HG03520 (cell line): ENCODE data around the gene DFFB.
A peak's percentile ranks its signal among the peaks of the same experiment; 100 is the strongest.

Source experiments
- ATAC-seq: cut with Tn5 transposase; IDR thresholded peaks from one replicate; pipeline ENCODE4 v1.9.1; 2021; ENCODE audit warnings: mild to moderate bottlenecking, moderate library complexity; ENCODE audit not compliant: unreplicated experiment

DFFB gene

DNA sequence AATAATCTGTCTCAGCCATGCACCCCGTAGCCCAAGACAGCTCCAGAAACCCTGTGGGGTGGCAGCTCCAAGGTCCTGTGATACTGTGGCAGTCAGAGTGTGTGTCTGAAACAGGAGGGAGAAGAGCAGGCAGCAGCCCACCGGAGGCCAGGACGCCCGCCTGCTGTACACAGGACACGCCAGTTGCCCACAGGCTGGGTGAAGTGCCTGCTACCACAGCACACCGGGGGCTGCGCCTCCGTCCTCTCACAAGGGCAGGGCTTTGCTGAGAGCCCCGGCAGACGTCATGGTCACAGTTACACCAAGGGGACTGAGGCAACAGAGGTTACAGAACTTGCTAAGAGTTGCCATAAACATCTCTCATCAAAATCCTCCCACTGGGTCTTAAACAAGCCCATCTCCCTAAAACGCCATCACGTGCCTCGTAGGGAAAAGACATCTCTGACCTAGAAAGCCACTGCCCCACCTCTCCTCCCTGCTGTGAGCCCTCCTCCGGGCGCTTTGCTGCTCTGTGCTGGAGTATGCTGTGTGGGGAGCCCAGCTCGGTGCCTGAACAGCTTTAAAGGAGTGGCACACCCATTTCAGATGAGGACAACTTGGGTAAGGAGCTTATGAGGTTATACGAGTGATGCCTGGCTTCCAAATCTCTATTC lies 37.5 kb downstream of the DFFB start:
- no peak for ATAC-seq

DNA sequence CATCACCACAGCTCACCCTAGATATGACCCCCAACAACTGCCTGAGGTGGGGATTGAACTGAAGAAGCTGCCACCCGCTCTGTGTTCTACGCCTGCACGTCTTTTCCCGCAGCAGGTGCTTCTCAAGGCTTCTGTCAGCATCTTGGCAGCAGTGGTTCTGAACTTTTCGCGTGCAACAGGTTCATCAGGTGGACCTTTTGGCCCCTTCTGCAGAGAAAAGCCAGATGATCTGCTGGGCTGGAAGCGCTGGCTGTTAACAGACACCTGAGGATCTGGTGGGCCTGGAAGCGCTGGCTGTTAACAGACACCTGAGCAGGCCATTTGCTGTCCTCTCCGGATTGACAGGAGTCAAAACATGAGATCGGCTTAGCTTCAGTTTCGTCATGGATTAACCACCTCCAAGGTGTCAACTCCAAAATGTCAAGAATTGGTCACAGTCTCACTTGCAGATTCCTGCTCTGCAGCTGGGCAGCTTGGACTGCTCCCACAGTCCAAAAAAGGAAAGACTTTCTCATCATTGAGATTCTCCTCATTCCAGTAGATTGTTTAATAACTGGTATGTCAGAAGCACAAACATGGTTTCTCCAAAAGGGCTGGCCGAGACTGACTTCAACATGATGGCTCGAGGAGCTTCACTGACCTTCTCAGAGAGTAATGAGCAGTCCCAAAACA lies 38.1 kb downstream of the DFFB start:
- ATAC-seq = no peak

DNA sequence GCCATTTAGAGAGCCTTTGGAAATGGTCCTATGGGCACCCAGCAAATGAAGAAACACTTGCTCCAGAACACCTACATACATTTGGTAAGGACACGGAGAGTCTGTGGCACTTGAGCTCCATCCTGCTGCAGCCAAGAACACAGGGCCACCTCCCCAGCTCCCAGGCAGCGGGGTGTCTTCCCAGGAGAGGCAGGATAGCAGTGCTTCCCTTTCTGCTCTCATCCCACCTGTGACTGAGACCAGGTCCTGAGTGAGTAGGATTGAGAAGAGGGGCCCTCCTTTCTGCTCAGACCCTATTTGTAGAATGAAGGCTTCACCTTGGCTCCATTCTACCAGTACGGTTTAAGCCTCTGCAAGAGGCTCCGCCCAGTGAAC lies 38.7 kb downstream of the DFFB start:
- ATAC-seq = no peak

DNA sequence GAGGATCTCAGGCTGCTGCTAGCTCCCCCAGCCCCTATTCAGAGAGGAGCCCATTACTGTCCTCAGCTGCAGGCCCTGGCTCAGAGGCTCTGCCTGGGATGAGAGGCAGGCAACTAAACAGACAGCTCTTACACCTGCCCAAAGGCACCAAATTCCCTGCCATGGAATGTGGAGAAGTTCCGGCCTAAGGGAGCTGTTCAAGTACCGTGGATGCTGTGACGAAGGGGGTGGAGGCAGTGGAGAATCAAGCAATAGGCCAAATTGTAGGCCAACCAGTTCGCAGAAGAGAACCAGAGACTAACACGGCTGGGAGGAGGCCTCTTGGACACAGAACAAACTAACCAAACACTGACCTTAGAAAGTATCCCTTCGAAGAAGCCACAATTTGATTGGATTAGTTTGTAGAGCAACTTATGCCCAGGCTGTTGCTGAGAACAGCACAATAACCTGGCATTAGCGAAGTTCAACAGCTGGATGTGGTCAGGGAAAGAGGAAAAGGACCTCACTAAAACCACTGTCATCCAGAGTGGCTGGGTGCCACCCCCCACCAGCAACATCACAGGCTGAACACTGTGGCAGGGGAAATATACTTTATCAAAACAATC lies 39.2 kb downstream of the DFFB start:
- ATAC-seq = no peak

DNA sequence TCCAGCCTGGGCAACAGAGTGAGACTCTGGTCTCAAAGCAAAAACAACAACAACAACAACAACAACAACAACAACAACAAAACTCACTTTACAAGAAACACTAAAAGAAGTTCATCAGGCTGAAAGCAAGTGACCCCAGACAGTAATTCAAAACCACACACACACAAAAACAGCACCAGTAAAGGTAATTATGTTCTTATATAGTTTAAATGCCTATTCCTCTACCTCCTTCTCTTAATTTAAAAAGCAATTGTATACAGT lies 41.1 kb downstream of the DFFB start:
- ATAC-seq = no peak

DNA sequence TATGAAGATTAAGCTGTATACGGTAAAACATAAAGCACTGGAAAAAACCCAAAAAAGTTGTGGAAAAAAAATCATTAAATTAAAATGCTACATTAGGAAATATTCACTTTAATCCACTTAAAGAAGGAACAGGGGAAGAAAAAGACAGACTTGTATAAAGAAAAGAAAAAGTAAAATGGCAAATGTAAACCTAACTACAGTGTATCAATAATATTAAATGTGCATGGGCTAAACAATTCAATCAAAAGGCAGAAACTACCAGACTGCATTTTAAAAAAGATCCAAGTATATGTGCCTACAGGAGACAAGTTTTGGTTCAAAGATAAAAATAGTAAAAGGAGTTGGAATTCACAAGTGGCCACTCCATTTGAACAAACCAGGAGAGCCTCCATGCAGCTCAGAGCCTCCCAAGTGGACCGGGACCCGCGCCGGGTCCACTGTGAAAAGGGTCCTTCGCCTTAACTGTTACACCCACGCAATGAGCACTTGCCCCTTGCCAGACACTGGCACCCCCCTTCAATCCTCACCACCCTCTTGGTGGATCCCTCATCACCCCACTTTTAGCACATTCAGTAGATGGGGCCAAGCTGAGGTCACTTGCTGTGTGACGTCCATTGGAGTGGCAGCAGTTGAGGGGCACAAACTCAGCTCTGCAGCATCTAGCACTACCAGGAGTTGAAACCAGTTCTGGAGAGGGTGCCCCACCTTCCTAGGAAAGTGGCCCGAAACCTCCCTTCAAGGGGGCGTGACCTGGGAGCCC lies 41.9 kb downstream of the DFFB start:
- ATAC-seq = no peak

DNA sequence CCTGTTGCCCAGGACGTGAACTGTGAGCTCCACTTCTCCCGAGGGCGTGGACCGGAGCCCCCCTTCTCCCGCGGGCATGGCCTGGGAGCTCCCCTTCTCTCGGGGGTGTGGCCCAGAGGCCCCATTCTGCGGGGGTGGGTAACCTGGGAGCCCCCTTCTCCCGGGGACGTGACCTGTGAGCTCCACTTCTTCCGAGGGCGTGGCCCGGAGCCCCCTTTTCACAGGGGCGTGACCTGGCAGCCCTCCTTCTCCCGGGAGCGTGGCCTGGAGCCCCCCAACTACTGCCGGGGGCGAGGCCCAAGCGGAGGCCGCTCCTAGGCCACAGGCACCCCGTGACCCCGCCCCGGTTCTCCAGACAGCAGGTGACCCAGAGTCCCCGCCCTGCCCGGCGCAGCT lies 42.5 kb downstream of the DFFB start:
- ATAC-seq = peak; percentile 2

DNA sequence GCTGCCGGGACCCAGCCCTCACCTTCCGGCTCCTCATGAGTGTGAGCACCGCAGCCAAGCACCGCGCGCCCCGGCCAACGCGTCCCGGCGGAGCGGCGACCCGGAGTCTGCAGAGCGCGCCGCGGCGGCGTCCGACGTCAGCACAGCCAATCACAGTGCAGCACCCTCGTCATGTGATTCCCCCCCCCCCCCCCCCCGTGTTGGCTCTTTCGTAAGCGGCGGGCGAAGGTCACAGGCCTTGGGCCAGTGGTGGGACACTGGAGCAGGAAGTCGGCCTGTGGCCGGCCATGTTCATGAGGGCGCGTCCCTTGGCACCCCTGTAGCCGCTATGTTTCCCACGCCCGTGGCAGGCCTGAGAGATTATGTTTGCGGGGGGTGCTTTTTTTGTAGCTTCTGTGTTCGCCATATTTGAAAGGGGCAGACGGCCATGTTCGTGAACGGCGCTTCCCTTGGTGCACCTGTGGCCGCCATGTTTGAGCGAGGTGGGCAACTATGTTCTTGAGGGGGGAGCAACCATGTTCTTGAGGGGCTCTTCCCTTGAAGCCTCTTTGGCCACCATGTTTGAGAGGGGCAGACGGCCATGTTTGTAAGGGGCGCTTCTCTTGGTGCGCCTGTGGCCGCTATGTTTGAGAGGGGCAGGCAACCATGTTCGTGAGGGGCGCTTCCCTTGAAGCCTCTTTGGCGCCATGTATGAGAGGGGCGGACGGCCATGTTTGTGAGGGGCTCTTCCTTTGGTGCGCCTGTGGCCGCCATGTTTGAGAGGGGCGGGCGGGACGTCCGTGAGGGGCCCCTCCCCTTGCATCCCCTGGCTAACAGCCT lies 43.1 kb downstream of the DFFB start, which contains the start of gene C1orf174:
Gene C1orf174, minus strand, starts transcription at position 123 of the 819 bp plus-strand sequence. Its CDS starts 86 bp downstream, at position 37.
- peak; percentile 59 for ATAC-seq

DNA sequence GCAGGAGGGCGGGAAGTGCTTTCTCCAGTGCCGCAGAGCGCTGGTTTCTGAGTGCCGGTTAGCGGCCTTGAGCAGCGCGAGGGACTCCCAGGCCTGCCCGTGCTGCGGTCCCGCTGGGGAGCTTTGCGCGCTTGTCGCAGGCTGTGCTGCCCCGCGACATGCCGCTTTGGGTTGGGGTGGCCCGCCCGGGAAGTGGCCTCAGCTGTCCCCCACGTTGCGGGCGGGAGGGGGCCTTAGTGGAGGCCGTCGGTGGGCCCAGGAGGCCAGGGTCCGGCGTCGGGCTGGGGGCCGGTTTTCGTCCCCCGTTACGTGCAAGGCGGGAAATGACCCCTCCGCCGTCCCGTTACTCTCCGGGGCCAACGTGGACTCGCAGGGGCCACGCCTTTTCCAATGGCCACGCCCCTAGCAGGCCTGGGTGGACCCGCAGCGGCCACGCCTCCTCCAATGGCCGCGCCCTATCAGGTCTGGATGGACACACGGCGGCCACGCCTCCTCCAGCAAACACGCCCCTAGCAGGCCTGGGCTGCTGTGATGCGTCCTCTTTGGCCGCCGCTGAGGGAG lies 43.8 kb downstream of the DFFB start:
- ATAC-seq = peak; percentile 48

DNA sequence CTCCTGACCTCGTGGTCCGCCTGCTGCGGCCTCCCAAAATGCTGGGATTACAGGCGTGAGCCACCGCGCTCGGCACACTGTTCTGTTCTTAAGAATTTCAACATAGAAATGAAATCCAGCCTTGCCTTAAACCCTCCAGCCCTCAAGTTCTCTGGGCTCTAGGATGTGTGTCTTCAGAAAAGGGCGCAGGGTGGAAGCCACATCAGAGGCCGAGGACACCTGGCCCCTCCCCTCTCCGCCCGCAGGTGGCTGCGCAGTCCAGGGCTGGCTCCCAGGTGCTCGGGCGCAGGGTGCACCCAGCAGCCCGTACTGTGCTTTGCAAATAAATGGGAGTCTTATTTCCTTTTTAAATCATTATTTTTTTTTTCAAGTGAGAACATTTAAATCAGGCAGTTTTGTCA lies 44.8 kb downstream of the DFFB start:
- ATAC-seq = no peak

DNA sequence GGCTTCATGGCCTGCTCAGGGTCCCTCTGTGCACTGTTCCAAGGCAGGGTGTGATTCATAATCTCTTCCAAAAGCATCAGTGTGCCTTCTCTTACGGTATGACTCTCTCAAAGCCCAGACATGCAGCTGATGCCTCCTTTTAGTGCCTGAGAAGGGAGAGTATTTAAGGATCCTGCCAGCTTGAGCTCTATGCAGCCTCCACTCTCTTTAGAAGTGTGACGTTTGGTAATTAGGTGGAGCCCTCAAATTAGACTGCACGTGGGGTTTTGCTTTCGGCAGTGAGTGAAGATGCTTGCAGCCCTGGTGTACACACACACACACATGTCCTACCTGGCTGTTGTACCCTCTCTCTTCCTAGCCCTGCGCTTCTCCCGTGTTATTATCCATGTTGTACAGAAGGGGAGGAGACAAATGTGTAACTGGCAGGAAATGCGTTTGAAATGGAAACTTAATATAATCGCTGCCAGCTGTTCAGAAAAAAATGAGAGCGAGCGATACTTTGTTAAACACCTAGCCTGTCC lies 45.4 kb downstream of the DFFB start:
- no peak for ATAC-seq

DNA sequence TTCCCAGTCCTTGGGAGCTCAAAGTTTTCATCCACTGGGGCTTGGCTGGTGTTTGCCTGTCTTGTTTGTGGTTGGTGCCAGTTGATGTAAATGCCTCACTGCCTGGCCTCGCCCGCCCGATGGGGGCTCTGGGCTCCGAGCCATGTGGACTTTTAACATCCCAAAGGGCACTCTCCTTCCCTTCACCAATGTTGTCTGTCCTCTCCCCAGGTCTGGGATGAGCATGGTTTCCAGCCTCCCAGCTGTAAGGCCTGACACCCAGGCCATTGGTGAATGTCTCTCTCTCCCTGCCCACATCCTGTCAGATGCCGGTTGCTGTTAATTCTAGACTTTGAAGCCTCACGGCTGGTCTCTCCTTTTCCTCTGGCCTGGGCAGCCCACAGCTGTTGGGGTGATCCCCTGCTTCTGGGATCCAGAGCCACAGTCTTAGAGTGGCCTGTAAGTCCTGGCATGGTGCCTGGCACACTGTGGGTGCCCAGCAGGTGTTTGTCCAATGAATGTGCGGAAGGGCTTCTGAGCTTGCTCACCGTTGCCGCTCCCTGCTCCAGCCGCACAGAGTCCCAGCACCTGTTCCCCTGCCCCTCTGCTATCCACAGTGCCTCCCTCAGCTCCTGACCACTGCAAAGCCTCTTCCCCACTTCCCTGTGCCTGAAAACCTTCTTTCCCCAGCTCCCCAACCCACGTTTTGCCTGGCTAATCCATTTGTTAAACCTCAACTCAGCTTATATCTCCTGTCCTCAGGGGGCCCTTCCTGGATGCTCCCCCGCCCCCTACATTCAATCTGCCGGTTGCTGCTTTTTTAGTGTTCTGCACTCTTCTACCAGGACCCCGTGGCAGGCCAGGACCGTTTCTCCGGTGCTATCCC lies 46.1 kb downstream of the DFFB start:
- no peak for ATAC-seq

DNA sequence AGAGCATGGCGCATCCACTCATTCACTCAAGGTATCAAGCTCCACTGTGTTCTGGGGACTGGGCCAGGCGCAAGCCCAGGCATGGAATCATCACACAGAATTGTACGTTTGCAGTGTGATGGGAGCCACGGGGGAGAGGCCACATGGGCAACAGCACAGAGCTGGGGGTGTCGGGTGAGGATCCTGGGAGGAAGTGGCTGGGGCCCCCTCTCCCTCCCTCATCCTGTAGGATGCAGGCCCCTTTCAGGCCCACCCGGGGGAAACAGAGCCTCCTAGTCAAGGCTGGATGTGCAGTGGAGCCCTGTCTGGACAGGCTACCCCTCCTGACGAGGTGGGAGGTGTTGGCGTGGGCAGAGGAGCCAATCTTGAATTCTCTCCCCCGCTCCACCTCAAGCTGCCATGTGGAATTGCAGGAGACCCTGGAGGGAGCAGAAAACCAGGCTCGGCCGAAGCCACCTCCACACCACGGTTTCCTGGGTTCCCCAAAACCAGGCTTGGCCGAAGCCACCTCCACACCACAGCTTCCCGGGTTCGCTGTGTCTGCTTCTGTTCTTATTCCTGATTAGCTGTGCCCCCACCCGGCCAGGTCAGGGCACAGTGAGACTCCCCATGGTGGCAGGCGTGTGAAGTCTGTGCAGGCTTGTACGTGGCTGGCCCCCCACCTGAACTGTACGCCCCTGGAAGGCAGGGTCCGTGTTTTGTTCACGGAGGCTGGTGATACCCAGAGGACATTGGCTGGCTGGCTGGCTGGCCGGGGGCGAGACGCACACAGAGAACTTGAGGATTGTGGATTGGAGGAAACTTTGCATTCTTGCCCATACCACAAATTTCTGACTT lies 46.9 kb downstream of the DFFB start:
- no peak for ATAC-seq

DNA sequence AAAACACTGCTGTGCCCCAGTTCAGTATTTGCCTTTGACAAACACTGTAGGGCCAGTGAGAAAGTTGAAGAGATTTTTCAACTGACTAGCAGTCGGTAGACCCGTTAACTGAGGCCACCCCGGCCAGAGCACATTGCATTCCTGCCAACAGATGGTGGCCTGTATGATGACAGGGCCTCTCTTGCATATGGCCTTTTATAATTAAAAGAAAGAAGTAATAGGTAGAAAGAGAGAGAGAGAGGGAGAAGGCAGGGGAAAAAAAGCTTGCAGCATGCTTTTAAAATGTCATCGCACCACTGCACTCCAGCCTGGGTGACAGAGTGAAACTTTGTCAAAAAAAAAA lies 47.5 kb downstream of the DFFB start:
- ATAC-seq = no peak

DNA sequence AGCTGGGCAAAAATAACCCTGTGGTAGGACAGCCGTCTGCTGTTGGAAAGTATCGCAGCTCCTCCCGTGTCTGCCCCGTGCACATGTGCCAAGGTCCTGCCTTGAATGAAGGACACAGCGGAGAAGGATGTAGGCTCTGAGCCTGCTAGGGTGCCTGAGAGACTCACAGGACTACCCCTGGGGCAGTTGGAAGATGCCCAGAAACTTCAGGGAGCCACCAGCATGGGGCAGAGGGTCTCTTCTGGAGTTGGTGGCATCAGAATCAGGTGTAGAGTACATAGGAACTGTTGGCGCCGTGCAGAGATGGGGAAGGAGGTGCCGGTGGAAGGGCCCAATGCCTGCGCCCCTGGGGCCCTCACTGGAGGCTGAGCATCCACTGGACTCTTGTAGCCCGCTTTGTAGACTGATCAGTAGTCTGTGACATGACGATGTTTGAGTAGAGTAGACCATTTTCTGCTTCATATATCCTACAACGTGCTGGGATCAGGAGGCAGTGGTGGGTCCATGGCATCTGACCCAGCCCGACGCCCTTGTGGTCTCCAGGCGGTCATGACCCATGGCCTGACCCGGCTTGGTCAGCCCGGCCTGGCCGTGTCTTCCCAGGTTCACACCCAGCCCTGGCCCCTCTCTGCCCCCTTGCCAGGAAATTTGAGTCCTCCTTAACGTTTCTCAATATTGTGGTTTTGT lies 48.1 kb downstream of the DFFB start:
- ATAC-seq = no peak

DNA sequence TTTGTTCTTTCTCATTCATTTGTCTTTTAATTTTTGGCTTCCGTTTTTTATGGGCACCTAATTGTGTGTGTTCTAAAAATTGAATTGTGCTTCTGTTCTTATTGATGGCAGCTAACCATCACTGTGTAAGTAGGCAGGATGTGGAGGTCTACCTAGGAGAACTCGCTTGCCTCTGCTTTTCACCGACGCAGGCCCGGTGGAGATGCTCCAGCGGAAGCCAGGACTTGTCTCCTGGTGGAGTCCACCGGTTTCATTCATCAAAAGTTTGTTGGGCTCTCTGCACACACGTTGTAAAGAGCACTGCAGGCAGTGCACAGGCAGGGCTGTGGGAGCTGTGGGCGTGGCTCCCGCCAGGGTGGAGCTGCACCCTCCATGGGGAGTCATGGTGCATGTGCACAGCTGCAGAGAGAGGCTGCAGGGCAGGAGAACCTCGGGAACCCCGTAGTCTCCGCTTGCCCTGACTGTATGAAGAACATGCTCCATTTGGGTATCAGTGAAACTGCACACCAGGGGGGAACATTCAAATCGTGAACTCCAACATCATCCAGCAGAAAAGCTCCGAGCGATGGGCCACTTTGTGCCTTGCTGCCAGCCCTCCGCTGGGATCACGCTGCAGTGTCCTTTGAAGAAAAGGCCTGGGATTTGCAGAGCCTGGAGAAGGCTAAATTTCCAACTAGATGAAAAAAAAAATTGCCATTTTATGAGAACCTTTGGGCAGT lies 48.8 kb downstream of the DFFB start:
- ATAC-seq = no peak

DNA sequence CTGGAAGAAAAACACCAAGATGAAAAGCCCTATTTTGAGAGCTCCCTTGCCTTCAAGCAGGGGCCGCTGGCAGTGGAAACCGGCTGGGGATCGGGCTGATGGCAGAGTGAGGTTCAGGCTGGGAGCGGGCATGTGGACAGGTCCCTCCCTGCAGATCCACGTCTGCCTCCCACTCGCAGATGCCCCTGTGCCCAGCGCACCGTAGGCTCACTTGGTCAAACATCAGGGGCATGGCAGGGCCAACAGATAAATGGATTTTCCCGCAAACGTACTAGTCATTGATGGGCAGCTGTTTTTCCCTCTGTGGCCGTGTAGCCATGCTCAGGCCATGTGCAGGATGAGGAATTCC lies 49.4 kb downstream of the DFFB start:
- no peak for ATAC-seq
